GM18498 (cell line): Measurements from ENCODE around the gene DCP1A.
"Not testable (repeated sequence)": the region's sequence is repeated elsewhere in the genome, so short reads cannot be mapped to it uniquely, and the experiment has no call there.

Source experiments
- ATAC-seq: cut with Tn5 transposase; IDR thresholded peaks from one replicate; pipeline ENCODE4 v1.9.1; 2021; ENCODE audit warnings: mild to moderate bottlenecking, moderate library complexity; ENCODE audit not compliant: unreplicated experiment

Gene DCP1A

GRCh38 chr3:53347261-53348064 is at the start of gene DCP1A:
DCP1A (minus strand) TSS chr3:53347543; CDS start chr3:53347517, 26 bp downstream.
- peak; percentile 96 for ATAC-seq

- no peak for ATAC-seq
These were observed 37.4 kb upstream of the DCP1A start for GRCh38 chr3:53384465-53385423.

- ATAC-seq: no peak
These were observed 34.8 kb upstream of the DCP1A start for GRCh38 chr3:53382106-53382505.

- no peak for ATAC-seq
These were observed 33.0 kb upstream of the DCP1A start for GRCh38 chr3:53380306-53380705.

GRCh38 chr3:53379898-53380297 is 32.6 kb upstream of the DCP1A start:
- no peak for ATAC-seq

GRCh38 chr3:53377794-53378193 is 30.5 kb upstream of the DCP1A start:
- ATAC-seq: no peak

GRCh38 chr3:53376679-53377078 is 29.3 kb upstream of the DCP1A start:
- ATAC-seq: no peak

- ATAC-seq: no peak
These were observed 27.7 kb upstream of the DCP1A start for GRCh38 chr3:53375019-53375418.

- ATAC-seq: not testable (repeated sequence)
These were observed 23.4 kb upstream of the DCP1A start for GRCh38 chr3:53370719-53371118.

GRCh38 chr3:53361852-53362251 is 14.5 kb upstream of the DCP1A start:
- ATAC-seq: no peak

GRCh38 chr3:53357458-53357857 is 10.1 kb upstream of the DCP1A start:
- no peak for ATAC-seq

GRCh38 chr3:53354945-53355498 is 7.7 kb upstream of the DCP1A start:
- no peak for ATAC-seq

- no peak for ATAC-seq
These were observed 5.9 kb upstream of the DCP1A start for GRCh38 chr3:53353202-53353601.

- no peak for ATAC-seq
These were observed 3.3 kb upstream of the DCP1A start for GRCh38 chr3:53350652-53351051.

GRCh38 chr3:53348118-53348517 is 775 bp upstream of the DCP1A start:
- ATAC-seq: not testable (repeated sequence)

GRCh38 chr3:53346922-53347260 is 452 bp downstream of the DCP1A start:
- no peak for ATAC-seq

- ATAC-seq: no peak
These were observed 829 bp downstream of the DCP1A start for GRCh38 chr3:53346514-53346913.

GRCh38 chr3:53342353-53342752 is 5.0 kb downstream of the DCP1A start:
- ATAC-seq: no peak

GRCh38 chr3:53337167-53337940 is 10.0 kb downstream of the DCP1A start:
- ATAC-seq: no peak

- no peak for ATAC-seq
These were observed 12.6 kb downstream of the DCP1A start for GRCh38 chr3:53334742-53335141.

GRCh38 chr3:53331871-53332270 is 15.5 kb downstream of the DCP1A start:
- ATAC-seq: no peak
